ENCODE results near the gene CFDP1. TPM values are rescaled to one million over a fixed set of nuclear protein-coding genes. Genes with fewer than 3 reads are reported as not detected.

Gene CFDP1
- total RNA-seq, 1 donor from 2014 or later = 65.7 TPM

DNA sequence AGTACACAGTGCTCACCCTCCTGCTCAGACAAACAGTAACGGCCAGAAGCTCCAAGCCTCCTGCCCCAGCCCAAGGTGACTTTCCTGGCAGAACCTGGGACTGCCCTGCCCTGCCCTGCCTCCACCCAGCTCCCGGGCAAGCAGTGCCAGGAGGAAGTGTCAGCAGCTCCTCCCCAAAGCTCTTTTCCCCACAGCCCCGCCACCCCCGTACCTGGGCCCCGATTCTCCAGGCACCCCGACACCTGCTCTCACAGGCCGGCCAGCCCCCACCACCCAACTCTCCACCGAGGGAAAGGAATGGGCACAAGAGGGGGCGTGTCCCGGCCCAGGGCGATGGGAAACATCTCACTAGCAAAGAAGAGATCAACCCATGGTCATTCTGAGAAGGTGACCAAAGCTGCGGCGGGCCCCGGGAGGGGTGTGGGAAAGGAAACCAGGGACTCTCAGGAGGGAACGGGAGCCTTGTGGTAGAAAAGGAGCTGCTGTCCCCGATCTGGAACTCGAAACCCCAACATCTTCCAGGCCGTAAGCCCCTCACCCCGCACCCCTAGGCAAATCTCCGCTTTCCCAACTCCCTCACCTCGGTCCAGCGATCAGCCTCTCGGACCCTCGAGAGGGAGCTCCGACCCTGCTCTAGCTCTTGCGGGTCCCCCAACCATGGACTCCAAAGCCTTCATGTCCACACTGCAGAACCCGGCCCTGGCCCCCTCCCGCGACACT, 183.1 kb downstream of the CFDP1 start:
- peaks cover 10% of the 10 kb centered on the region for H3K36me3 Mint-ChIP-seq (ENCODE audit: low read depth, unreplicated experiment)
- H3K27ac Mint-ChIP-seq (ENCODE audit: unreplicated experiment) = peak overlapping the region; percentile 77
- no peak for DNase-seq (ENCODE audit: low spot score)
- peak overlapping the region; percentile 94 for H3K4me3 Mint-ChIP-seq (ENCODE audit: unreplicated experiment)
- H3K4me1 Mint-ChIP-seq (ENCODE audit: unreplicated experiment) = peaks cover 72% of the 10 kb centered on the region
- H3K27me3 Mint-ChIP-seq (ENCODE audit: unreplicated experiment) = peaks cover 27% of the 10 kb centered on the region
- TF ChIP-seq, protein P1, sequence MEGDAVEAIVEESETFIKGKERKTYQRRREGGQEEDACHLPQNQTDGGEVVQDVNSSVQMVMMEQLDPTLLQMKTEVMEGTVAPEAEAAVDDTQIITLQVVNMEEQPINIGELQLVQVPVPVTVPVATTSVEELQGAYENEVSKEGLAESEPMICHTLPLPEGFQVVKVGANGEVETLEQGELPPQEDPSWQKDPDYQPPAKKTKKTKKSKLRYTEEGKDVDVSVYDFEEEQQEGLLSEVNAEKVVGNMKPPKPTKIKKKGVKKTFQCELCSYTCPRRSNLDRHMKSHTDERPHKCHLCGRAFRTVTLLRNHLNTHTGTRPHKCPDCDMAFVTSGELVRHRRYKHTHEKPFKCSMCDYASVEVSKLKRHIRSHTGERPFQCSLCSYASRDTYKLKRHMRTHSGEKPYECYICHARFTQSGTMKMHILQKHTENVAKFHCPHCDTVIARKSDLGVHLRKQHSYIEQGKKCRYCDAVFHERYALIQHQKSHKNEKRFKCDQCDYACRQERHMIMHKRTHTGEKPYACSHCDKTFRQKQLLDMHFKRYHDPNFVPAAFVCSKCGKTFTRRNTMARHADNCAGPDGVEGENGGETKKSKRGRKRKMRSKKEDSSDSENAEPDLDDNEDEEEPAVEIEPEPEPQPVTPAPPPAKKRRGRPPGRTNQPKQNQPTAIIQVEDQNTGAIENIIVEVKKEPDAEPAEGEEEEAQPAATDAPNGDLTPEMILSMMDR (IDR thresholded peaks at IDR 0.05; ENCODE audit: unreplicated experiment) = no peak
- no peaks in the 10 kb centered on the region for H3K9me3 Mint-ChIP-seq (ENCODE audit: unreplicated experiment)

DNA sequence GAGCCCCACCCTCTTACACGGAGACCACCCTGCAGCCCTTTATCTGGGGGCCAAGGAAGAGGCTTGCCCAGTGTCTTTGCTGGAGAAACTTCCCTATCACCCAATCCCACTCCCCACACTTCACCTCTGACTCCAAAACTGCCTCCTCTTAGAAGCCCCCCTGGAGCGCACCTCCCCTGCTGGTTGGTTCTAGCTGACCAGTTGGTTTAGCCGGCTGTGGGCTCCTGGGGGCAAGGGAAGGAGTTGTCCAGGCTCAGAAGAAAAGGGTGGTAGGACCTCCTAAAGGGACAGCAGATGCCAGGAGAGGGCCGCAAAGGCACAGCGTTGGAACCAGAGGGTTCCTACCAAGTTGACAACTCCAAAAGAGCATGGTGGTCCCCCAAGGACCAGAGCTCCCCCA, 183.9 kb downstream of the CFDP1 start:
- H3K27me3 Mint-ChIP-seq (ENCODE audit: unreplicated experiment) = peaks cover 31% of the 10 kb centered on the region
- no peak overlapping the region for H3K27ac Mint-ChIP-seq (ENCODE audit: unreplicated experiment)

DNA sequence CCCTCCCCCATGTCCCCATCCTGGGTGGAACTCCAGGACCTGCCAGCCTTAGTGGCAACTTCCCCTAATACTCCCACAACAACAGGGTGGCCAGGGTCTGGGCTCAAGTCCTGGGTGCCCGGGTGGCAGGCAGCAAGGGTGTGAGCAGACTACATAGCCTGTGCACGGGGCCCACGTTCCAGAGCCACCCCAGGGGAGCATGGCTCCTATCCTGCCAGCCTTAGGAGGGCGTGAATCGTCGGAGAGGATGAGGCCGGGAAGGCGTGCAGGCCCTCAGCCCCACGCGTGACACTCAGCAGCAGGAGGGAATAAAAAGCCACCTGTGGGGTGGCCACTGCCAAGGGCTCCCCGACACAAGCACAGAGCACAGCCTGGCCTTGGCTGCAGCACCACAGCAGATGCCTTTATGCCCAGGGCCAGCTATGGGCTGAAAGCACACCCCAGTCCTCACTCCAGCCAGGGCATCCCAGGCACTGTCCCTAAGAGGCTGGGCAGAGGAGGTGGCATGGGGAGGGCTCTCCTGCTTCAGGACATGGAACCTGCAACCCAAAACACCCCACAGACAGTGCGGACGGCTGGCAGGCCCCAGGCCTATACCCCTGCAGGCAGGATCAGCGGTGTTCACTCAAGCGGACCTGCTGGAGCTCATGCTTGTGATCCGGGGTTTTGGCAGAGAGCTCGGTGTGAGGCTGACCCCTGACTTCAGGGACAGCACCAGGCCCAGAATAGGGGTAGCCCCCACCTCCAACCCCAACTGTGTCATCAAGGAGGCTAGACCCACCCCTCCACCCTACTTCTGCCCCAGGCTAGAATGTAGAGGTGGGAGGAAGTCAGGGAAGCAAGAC, 184.5 kb downstream of the CFDP1 start:
- Mint-ChIP-seq H3K27ac (ENCODE audit: unreplicated experiment) (peak overlapping the region; percentile 67), H3K36me3 (ENCODE audit: low read depth, unreplicated experiment) (peaks cover 10% of the 10 kb centered on the region), H3K4me3 (ENCODE audit: unreplicated experiment) (peak overlapping the region; percentile 59), H3K4me1 (ENCODE audit: unreplicated experiment) (peaks cover 70% of the 10 kb centered on the region), H3K27me3 (ENCODE audit: unreplicated experiment) (peaks cover 32% of the 10 kb centered on the region), H3K9me3 (ENCODE audit: unreplicated experiment) (no peaks in the 10 kb centered on the region)
- no peak for DNase-seq (ENCODE audit: low spot score)
- TF ChIP-seq, protein P1 (IDR thresholded peaks at IDR 0.05; ENCODE audit: unreplicated experiment) = no peak

More for the DNA sequence above, 183.9 kb downstream of the CFDP1 start:
- peaks cover 69% of the 10 kb centered on the region for H3K4me1 Mint-ChIP-seq (ENCODE audit: unreplicated experiment)
- H3K9me3 Mint-ChIP-seq (ENCODE audit: unreplicated experiment) = no peaks in the 10 kb centered on the region
- DNase-seq (ENCODE audit: low spot score) = no peak
- peak overlapping the region; percentile 94 for H3K4me3 Mint-ChIP-seq (ENCODE audit: unreplicated experiment)
- H3K36me3 Mint-ChIP-seq (ENCODE audit: low read depth, unreplicated experiment) = peaks cover 10% of the 10 kb centered on the region
- TF ChIP-seq, protein P1 (IDR thresholded peaks at IDR 0.05; ENCODE audit: unreplicated experiment) = no peak

DNA sequence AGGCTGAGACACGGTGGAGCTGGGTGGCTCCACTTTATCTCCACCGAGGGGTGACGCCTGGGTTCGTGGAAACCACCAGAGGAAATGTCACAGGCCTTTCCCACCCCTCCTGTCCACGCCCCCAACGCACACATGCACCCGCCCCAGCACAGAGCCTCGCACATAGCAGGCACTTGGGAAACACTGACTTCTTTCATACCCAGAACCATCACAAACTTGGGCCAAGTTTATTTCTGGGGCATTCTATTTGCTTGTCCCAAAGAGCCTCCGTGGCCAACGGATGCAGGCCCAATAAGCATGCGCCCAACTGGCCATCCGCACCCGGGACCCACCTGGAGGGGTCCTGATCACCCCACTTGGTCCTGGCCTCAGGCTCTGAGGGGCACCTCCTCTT, 185.2 kb downstream of the CFDP1 start:
- Mint-ChIP-seq H3K4me1 (ENCODE audit: unreplicated experiment) (peaks cover 70% of the 10 kb centered on the region), H3K27me3 (ENCODE audit: unreplicated experiment) (peaks cover 38% of the 10 kb centered on the region)

More for the DNA sequence above, 185.2 kb downstream of the CFDP1 start:
- TF ChIP-seq, protein P1 (IDR thresholded peaks at IDR 0.05; ENCODE audit: unreplicated experiment) = no peak
- DNase-seq (ENCODE audit: low spot score) = no peak
- H3K36me3 Mint-ChIP-seq (ENCODE audit: low read depth, unreplicated experiment) = peaks cover 16% of the 10 kb centered on the region
- H3K27ac Mint-ChIP-seq (ENCODE audit: unreplicated experiment) = peak overlapping the region; percentile 90
- H3K4me3 Mint-ChIP-seq (ENCODE audit: unreplicated experiment) = peak overlapping the region; percentile 40
- H3K9me3 Mint-ChIP-seq (ENCODE audit: unreplicated experiment) = no peaks in the 10 kb centered on the region
